Endothelial cell of hepatic sinusoid (primary cell): Measurements from ENCODE around the gene PDE6A.
"Not testable (repeated sequence)": the region's sequence is repeated elsewhere in the genome, so short reads cannot be mapped to it uniquely, and the experiment has no call there.

ENCODE experiments used
- in situ Hi-C: cut with HindIII; loops from 2 replicates; pipeline ENCODE4 v1.10.0; 2017; ENCODE audit warnings: low sequenced_read_pairs

PDE6A gene

DNA sequence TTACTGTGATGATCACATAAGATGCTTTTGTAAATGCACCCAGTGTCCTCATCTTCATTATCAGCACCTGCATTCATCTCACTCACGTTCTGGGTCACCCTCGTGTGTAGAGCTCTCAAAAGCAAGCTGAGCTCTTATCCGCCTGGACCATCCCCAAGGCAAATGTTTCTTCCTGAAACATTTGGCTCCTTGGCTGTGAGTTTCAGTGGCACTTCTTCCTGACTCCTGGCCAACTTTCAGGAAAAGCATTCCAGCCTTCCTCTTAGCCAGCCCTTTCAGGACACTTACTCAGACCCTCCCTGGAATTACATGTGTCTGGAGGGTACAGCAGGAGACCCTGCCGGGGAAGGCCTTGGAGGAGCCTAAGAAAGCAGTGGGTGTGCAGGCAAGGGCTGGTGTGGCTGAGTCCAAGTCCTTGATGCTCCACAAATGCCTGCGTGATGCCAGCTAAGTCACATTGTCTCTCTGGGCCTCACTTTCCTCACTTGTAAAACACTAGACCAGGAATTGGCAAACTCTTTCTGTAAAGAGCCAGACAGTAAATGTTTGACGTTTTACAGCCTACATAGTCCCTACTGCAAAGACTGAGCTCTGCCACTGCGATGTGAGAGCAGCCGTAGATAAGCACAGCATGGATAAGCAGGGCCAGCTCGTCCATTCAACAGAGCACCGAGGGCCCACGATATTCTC lies 72.1 kb downstream of the PDE6A start:
- in situ Hi-C loops, result no loop called here

DNA sequence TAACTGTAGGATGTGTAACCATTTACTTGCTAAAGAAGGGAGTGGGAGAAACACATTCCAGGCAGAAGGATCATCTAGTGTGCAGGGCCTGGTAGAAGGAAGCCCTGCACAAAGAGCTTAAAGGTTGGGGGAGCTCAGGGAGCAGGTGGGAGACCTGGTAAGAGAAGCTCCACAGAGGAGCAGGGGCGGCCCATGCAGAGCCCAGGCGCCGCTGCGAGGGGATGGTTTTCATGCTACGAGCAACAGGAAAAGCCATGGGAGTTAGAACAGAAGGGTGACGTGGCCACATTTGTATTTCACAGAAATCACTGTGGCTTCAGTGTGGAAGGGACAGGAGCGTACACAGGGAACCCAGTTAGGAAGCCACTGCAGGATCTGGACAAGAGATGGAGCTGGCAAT lies 73.1 kb downstream of the PDE6A start:
- in situ Hi-C loops, result no loop called here

DNA sequence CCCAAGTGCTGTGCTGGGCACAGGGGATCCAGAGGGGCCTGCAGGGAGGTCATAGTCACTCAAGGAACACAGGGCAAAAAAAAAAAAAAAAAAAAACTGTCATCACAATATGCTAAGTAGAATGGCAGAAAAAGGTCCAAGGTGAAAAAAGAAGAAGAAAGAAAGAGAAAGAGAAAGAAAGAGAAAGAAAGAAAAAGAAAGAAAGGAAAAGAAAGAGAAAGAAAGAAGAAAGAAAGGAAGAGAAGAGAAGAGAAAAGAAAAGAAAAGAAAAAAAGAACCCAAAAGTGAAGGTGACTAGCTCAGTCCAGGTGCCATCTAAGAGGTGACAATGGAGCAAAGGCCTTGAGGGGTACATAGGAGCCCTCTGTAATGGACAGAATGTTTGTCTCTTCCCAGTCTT lies 73.9 kb downstream of the PDE6A start:
- in situ Hi-C loops, result no loop called here

DNA sequence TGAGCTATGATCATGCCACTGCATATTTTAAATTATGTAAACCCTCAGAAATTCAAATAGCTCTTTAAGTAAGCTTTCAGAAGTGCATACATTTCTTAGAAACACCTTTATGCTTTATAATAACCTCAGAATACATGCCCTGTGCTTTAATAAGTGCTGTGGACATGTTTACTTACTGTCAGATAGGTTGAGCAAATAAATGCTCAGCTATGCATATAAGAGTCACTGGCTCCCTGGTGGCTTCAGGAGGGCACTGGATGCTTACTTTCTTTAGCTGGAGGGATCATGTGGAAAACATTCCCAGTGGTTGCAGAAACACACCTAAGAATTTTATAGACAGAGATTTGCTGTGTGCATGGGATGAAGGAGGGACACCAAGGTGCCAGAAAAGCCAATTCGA lies 74.4 kb downstream of the PDE6A start:
- in situ Hi-C loops, result no loop called here

DNA sequence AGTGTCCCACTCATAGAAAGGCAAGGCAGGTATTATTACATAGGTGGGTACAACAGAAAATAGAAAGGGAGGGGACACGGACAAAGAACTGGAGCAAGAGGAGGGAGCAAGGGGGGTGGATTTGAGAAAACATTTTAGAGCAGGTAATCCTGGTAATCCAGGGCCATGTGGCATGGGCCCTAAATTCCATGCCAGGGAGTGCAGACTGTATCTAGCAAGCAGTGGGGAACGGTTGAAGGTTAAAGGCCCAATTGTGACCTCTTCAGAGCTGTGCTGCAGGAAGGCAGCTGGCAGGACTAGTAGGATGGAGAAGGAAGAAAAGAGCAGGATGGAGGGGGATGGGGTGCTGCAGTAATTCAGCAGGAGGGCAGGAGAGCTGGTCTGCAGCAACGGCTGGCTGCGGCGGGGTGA lies 75.2 kb downstream of the PDE6A start:
- in situ Hi-C loops, result no loop called here

DNA sequence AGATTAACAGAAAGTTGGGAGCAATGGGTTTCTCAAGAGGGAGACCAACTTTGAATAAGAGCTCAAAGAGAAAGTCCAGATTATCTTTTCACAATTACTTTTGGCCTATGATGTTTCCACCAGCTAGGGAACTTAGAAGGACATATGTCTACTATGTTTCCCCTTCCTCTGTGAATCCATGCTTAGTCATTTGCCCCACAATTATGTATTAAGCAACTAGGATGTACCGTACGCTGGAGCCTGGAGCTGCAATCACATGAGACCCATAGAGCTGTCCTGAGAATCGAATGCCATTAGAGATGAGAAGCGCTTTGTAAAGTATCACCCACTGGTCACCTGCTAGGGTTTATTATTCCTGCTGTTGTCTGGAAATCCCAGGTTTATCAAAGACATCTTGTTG lies 78.8 kb downstream of the PDE6A start:
- in situ Hi-C loops, result no loop called here

DNA sequence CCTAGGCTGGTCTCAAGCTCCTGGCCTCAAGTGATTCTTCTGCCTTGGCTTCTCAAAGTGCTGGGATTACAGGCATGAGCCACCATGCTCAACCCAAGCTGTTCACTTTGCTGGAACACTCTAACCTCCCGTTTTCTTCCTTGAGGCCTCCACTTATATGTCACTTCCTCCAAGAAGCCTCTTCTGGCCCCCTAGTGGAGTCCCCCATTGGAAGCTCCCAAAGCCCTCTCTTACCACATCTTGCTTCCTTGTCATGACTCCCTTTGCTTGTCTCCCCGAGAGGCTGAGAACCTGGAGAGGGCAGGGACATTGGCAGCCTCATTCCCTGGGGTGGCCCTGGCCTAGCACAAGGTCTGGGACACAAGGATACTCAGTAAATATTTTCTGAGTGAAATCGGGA lies 80.8 kb downstream of the PDE6A start:
- in situ Hi-C loops, result no loop called here

DNA sequence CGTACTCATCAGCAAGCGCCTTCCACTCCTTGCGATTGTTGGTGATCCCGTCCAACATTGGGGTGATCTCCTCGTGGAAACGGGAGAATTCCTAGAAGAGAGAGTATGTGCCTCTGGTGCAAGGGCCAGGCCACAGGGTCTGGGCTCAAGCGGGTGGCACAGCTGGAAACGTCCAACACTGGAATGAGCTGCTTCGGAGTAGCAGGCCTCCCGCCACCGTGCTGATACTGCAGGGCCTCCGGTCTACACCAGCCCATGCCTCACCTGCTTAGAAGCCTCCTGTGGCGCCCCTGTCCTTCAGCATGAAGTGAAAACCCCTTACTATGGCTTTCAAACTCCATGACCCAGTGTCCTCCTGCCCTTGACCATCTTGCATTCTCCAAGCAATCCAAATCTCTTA lies 81.4 kb downstream of the PDE6A start:
- in situ Hi-C loops, result no loop called here

DNA sequence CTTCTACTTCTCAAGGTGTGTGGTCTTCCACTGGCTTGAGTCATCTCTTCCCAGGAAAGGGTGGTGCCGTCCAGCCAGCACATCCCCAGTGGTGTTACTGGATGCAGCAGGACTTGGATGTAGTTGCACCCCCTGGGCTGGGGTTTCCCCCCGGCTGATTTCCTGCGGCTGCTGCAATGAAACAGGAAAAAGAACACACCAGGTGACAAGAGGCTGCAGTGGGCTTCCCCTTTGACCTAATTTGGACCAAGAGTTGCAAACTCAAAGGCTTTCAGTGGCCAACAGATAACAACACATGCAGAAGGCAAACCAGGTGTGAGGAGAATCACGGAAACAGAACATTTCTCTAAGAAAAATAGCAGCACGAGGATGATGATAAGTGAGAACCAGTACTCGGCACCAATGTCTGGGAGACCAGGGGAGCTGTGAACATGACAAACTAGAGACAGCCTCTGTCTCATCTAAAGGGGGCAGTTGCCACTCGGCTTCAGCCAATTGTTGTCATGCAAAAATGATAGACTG lies 83.7 kb downstream of the PDE6A start:
- in situ Hi-C loops, result no loop called here

DNA sequence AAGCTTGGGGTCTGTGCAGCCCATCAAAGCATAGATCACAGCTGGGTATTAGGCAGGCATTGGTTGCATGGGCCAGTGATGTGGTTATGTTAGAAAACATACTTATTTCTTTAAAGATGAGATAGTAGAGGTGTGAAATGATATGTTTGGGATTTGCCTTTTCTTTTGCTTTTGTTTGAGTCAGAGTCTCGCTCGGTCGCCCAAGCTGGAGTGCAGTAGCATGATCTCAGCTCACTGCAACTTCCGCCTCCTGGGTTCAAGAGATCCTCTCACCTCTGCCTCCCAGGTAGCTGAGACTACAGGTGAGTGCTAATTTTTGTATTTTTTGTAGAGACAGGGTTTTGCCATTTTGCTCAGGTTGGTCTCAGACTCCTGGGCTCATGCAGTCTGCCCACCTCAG lies 84.8 kb downstream of the PDE6A start:
- in situ Hi-C loops, result no loop called here

DNA sequence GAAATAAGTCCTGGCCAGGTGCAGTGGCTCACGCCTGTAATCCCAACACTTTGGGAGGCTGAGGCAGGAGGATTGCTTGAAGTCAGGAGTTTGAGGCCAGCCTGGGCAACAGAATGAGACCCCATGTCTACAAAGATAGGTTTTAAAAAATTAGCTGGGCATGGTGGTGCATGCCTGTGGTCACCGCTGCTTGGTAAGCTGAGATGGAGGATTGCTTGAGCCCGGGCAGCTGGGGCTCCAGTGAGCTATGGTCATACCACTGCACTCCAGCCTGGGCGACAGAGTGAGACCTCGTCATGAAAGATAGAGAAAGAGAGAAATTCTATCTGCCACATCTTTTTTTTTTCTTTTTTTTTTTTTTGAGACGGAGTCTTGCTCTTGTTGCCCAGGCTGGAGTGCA lies 86.1 kb downstream of the PDE6A start:
- in situ Hi-C loops, result not testable (repeated sequence)

DNA sequence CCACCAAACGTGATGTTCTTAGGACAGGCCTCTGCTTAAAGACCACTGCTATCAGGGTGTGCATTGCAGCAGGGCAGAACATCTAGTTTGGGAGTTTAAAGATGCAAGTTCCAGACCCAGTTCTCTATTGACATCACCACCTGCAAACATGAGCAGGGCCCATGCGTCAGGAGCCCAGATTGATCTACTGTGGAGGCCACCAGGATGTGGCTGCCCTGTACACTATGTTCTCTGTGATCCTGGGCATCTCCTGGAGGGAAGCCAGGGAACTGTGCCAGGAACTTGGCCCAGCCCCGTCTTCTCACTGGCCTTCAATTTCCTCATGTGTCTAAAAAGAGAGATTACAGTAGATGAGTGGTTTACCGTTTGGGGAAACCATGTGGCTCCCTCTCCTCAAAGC lies 87.1 kb downstream of the PDE6A start:
- in situ Hi-C loops, result no loop called here

DNA sequence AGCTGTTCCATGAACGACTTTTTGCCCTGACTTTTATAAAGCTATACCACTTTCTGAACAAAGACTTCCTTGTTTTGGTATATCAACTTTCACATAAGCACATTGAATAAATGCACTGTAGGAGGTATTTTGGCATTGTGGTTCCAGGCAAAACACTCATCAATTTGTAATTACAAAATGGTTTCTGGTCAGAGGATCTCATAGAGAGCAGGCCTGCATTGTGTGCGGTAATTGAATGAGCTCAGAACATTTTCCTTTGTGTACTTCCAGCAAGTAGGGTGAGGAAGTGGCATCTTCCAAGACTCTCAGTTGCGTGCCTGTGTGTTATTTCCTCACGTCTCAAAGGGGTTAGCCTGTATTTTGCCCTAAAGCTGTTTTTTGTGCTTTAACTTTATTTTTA lies 89.2 kb downstream of the PDE6A start:
- in situ Hi-C loops, result no loop called here

DNA sequence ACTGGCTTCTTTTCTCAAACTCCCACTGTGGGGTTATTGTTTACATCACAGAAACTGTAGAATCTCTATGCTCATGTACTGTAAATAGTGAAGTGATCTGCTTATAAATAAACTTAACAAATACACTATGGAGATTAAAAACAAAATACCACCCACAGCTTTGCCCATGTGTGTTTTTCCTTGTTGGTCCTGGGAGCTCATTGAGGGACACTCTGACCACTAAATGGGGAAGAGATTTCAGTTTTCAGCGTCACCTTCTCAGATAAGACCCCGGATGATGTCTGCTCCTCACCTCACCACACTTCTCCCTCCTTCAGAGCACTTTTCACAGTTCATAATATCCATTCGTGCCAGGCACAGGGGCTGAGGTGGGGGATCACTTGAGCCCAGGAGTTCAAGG lies 89.7 kb downstream of the PDE6A start:
- in situ Hi-C loops, result loop anchor here (5.0 kb wide), 2 partner anchors 92 to 377 kb away; no protein-coding TSS in a partner anchor

DNA sequence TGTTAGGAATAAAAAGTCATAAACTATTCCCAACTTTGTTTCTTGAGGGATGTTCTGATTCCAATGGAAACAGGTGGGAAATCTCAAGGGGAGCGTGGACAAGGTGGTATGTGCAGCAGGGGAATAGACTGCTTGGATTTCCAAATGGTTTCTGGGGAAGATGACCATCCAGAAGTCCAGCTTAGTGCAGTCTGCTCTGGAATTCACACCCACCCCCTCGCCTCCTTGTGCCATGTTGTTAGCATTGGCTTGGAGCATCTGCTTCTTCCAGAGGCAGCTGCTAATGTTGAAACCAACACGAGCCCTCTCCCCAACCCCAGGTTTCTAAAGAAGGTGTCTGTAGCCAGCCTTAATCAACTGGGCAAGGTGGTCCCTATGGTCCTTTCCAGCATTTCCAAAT lies 90.9 kb downstream of the PDE6A start:
- in situ Hi-C loops, result loop anchor here (5.0 kb wide), 2 partner anchors 94 to 379 kb away; no protein-coding TSS in a partner anchor

DNA sequence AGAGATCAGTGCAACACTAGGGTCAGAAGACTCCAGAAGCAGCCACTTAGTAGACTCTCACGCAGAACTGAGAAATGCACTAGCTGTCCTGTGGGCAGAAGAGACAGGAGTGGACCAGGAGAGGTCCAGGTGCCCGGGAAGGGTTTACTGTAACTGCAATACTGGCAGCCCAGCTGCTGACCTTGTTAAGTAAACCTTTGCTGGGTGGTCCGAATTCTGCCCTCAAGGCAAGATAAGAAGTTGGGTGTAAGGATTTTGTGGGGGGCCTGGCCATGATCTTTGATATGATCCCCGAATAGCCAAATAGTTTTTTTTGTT lies 91.3 kb downstream of the PDE6A start:
- in situ Hi-C loops, result loop anchor here (5.0 kb wide), 2 partner anchors 94 to 379 kb away; no protein-coding TSS in a partner anchor

DNA sequence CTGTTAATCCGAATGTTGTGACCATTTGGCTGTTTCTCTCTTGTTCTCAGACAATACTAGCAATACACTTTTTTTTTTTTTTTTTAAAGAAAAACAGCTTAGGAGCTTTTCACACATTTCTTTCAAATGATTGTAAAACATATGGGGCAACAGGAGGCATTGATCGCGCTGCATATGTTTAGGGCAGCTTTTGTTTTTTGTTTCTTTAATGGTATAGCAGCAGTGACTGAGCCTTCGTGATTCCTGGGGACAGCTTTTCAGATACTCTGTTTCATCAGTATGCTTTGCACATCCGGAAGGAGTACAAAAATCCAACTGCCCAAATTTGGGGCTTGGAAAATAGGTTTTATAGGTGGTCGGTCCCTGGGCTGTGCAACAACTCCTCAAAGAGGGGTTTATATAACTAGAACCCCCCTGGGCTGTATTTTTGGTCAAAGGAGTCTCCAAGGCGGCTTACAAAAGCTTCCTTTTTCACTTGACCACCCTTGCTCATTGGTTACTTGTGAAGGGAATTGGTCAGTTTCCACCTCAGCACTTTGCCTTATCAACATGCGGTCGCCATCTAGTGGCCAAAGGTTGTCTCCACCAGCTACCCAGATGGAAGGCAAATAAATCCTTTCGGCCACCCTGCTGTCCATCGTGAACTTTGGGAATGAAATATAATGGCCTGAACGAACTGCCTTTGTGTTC lies 91.8 kb downstream of the PDE6A start:
- in situ Hi-C loops, result loop anchor here (5.0 kb wide), 2 partner anchors 95 to 380 kb away; no protein-coding TSS in a partner anchor

DNA sequence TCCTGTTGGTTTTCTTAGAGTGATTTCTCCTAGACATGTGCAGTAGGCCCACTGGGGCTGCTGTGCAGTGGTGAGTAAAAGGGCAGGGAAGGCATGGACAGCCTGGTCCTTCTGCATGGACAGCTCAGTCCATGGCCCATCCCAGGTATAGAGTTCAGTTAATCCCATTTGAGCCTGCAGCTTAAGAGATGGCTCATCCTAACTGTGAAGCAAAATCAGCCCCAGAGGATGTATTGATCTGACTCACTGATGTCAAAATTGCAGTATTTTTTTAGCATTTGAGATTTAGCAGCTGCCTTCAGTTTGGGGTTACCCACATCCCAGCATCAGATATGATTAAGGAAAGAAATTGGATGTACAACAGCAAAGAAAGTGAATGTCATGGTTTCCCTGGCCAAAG lies 93.4 kb downstream of the PDE6A start:
- in situ Hi-C loops, result loop anchor here (5.0 kb wide), 2 partner anchors 96 to 381 kb away; no protein-coding TSS in a partner anchor

DNA sequence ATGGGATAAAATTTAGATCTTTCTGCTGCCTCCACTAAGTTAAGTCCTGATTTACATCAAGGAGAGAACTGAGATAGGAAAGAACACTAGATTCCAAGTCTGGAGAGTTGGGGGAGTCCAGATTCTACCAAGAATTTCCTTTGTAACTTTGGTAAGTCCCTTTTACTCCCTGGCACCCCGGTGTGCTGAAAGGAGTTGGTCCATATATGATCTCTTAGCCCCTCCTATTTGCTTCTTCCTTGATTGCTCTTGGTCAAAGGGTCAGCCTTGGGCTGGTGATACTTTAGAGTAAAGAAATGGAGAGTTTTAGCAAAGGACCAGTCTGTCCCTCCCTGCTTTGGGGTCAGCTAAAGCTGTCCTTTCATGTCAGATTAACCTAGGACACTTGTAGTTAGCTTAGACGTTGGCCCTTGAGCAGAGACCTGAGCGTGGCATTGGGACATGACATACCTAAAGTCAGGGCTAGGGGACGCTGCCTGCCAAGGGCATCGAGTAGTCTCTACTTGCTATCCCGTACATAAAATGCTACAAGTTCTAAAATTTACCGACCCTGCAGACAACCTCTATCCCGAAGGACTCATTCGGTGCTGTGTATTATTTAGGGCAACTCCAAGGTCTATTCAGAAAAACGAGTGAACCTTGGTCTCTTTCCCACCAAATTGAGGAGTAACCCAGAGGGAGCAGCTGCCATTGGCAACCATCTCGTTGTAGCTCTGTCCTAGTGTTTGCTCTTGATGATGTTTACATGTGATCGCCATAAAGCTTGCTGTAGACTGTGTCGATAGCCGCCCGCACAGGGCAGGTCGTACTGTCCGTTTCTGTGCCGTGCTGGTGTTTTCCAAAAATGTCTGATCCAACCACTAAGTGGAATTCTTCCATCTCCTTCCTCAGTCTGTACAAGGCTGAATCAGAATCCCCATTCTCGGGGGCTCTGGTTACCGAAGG lies 94.4 kb downstream of the PDE6A start:
- in situ Hi-C loops, result loop anchor here (5.0 kb wide), 2 partner anchors 97 to 382 kb away; no protein-coding TSS in a partner anchor

DNA sequence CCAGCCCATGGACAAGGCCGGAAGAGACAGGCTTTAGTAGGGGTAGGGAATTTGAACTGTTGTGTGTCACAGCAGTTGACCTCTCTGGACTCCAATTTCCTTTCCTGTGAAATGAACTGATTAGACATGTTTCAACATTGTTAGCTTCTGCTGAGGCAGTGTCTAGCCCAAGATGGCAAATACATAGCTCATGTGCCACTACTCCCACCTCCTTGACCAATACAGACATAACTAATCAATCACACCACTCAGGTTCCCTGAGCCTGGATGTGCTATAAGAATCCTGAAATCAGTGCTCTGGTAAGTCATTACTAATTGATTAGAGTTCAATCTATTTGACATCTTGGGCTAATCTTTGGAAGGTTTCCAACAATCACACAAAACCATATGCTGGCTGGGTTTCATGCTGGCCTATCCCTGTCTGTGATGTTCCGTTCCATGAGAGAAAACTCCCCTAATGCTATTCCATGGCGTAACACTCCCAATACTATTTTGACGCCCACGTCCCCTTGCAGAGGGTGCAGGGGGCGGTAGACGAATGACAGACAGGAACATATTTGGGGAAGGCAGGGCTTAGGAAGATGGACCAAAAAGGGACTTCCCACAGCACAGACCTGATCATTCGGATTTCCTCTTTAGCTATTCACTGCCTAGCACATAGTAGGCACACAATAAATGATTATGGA lies 95.2 kb downstream of the PDE6A start:
- in situ Hi-C loops, result no loop called here

DNA sequence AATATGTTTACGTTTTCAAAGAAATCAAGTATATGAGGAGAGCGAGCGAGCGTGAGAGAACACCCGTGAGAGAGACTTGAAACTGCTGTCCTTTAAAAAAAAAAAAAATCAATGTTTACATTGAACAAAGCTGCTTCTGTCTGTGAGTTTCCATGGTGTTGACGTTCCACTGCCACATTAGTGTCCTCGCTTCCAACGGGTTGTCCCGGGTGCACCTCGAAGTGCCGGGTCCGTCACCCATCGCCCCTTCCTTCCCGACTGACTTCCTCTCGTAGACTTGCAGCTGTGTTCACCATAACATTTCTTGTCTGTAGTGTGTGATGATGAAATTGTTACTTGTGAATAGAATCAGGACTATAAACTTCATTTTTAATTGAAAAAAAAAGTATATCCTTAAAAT lies 97.0 kb downstream of the PDE6A start:
- in situ Hi-C loops, result no loop called here
